Bronchial epithelial cell (primary cell): ENCODE measurements around the gene CFAP300. TPM values are rescaled to one million over a fixed set of nuclear protein-coding genes. Genes with fewer than 3 reads are reported as not detected.

Experiments
- DNase-seq: peaks from one replicate; pipeline ENCODE4 v3.0.0-alpha.2; 2010; ENCODE audit warnings: low read depth
- FAIRE-seq: peaks from 2 replicates; lab custom pipeline; 2011; peaks lifted over from hg19 to GRCh38; lab: Jason Lieb, UNC
- H3K27me3 ChIP-seq: 2 replicates; pipeline ENCODE4 v1.5.1; 2011; ENCODE audit warnings: low read length; ENCODE audit not compliant: control insufficient read depth, insufficient read depth
- H3K36me3 ChIP-seq: 2 replicates; pipeline ENCODE4 v1.5.1; 2011; ENCODE audit warnings: low read length; ENCODE audit not compliant: control insufficient read depth, insufficient read depth
- H3K4me3 ChIP-seq: 2 replicates; pipeline ENCODE4 v1.5.1; 2011; ENCODE audit warnings: mild to moderate bottlenecking, low read depth, low read length, control low read depth
- CTCF ChIP-seq: IDR thresholded peaks from 2 replicates; pipeline ENCODE4 v1.5.1; 2011; ENCODE audit warnings: mild to moderate bottlenecking, moderate library complexity, low read length, control low read depth, inconsistent platforms; ENCODE audit not compliant: insufficient read depth, severe bottlenecking
- total RNA-seq: library from RNA; depleted of rRNA; stranded (reverse); fragments of >200 nt; gene quantifications from 2 replicates; pipeline ENCODE4 v1.2.1, GENCODE V29; 2014

CFAP300 gene
- total RNA-seq, 1 donor from 2014 or later, result 4.7 TPM

- DNase-seq, result peak; percentile 52
- no peaks in the 10 kb centered on the region for H3K27me3 ChIP-seq
- no peak overlapping the region for H3K4me3 ChIP-seq
- peaks cover 2% of the 10 kb centered on the region for H3K36me3 ChIP-seq
- TF ChIP-seq CTCF, result no peak
- no peak for FAIRE-seq
Observed at GRCh38 chr11:102119997-102120396, 72.8 kb downstream of the CFAP300 start.

DNA sequence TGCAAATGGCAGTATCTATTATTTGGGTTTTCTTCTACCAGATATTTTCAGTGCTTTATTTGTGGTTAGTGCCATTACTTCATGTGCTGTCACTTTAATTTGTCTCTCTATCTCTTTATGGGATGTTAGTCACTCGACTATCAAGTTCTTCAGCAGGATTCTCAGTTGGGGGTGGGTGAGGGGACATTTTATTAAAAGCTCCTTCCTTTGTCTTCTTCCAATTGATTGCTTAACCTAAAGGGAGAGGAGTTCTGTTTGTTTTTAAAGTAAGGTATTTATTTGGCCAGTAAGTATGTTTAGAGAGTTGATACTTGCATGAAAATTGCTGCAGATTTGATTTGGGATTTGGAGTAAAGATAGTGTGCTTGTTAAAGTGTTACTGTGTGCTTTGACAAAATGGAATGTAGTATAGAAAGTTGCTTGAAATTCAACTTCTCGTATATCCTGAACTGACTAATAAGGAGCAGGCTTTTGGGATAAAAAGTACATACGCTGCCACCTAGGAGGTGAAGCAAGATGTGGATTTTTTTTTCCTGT, 73.3 kb downstream of the CFAP300 start:
- FAIRE-seq, result no peak
- no peak for TF ChIP-seq CTCF
- Histone ChIP-seq H3K27me3 (no peaks in the 10 kb centered on the region), H3K4me3 (no peak overlapping the region), H3K36me3 (peaks cover 2% of the 10 kb centered on the region)
- DNase-seq, result no peak

DNA sequence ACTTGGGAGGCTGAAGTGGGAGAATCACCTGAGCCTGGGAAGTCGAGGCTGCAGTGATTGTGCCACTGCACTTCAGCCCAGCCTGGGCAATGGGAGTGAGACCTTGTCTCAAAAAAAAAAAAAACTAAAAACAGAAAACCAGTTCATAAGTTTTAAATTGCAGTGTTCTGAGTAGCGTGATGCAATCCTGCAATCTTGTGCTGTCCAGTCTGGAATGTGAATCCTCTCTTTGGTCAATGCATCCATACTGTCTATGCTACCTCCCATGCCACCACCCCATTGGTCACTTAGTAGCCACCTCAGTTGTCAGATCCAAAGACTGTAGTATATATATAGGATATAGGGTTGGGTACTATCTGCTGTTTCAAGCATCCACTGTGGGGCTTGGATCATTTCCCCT, 74.1 kb downstream of the CFAP300 start:
- peaks cover 2% of the 10 kb centered on the region for H3K36me3 ChIP-seq
- FAIRE-seq (no peak), DNase-seq (no peak)
- no peak overlapping the region for H3K4me3 ChIP-seq
- H3K27me3 ChIP-seq, result no peaks in the 10 kb centered on the region
- TF ChIP-seq CTCF, result no peak

Other genes starting within 250 kb of the CFAP300 start
- 0.53 and 2.6 TPM in 2 replicates for gene CEP126, start 132.4 kb upstream of the CFAP300 start, total RNA-seq
- not detected in 2 replicates for gene ANGPTL5, start 130.9 kb upstream of the CFAP300 start, total RNA-seq
- 151 and 152 TPM in 2 replicates for gene YAP1, start 63.0 kb downstream of the CFAP300 start, total RNA-seq